ENCODE results near the gene YWHAE. TPM values are rescaled to one million over a fixed set of nuclear protein-coding genes. Genes with fewer than 3 reads are reported as not detected.
"Not testable (repeated sequence)": the region's sequence is repeated elsewhere in the genome, so short reads cannot be mapped to it uniquely, and the experiment has no call there.

YWHAE gene
- total and polyA plus RNA-seq, 10 donors: 104 to 645 (median 281) TPM

- Histone ChIP-seq H3K9me3 (no peaks in the 10 kb centered on the region), H3K4me3 (no peak overlapping the region), H3K36me3 (peaks cover 3 to 35% (median 19%) of the 10 kb centered on the region in 6 donors), H3K27me3 (replicated peaks in 1 of 7) (no peaks in the 10 kb centered on the region), H3K27ac (peak overlapping the region in 5 of 8 donors; percentile 30 to 58 (median 41)), H3K4me1 (peaks cover 66 to 100% (median 95%) of the 10 kb centered on the region in 6 donors)
- TF ChIP-seq POLR2A (IDR thresholded peaks at IDR 0.05) (no peak), POLR2AphosphoS5 (IDR thresholded peaks at IDR 0.05) (peak in 1 of 3 donors; percentile 71), CTCF (IDR thresholded peaks at IDR 0.05 in 8 of 11, conservative IDR thresholded peaks at IDR 0.05 in 3 of 11) (peak; percentile 67 to 89 (median 86))
- intact Hi-C loops (cut with DNase I; ENCODE audit: low total_unique reads): no loop called here
- no peak for DNase-seq
- 11 to 17% (median 14%) methylated on average over 11 of the region's 11 CpGs for WGBS, 5 donors
Measured at GRCh38 chr17:1365445-1366039, 34.5 kb downstream of the YWHAE start.

GRCh38 chr17:1362964-1363363, 37.1 kb downstream of the YWHAE start:
- TF ChIP-seq POLR2A (IDR thresholded peaks at IDR 0.05): no peak
- TF ChIP-seq POLR2AphosphoS5 (IDR thresholded peaks at IDR 0.05): no peak
- no peak for TF ChIP-seq CTCF (IDR thresholded peaks at IDR 0.05 in 8 of 11, conservative IDR thresholded peaks at IDR 0.05 in 3 of 11)
- intact Hi-C loops (cut with DNase I; ENCODE audit: low total_unique reads): loop anchor here (5.0 kb wide), 1 partner anchor 154 kb away; the partner anchor contains the start of gene INPP5K
- Histone ChIP-seq H3K27ac (peak overlapping the region in 7 of 8 donors; percentile 6 to 73 (median 69)), H3K36me3 (peaks cover 3 to 57% (median 36%) of the 10 kb centered on the region in 6 donors), H3K4me3 (peak overlapping the region in 2 of 8 donors; percentile 7 to 39), H3K9me3 (no peaks in the 10 kb centered on the region), H3K27me3 (replicated peaks in 1 of 7) (no peaks in the 10 kb centered on the region), H3K4me1 (peaks cover 57 to 94% (median 79%) of the 10 kb centered on the region in 6 donors)
- 7 to 33% (median 15%) methylated on average over 3 of the region's 3 CpGs for WGBS, 5 donors
- DNase-seq: no peak

- Histone ChIP-seq H3K4me3 (peak overlapping the region in 2 of 8 donors; percentile 3 to 39), H3K36me3 (peaks cover 3 to 64% (median 40%) of the 10 kb centered on the region in 6 donors), H3K4me1 (peaks cover 54 to 86% (median 73%) of the 10 kb centered on the region in 6 donors), H3K9me3 (no peaks in the 10 kb centered on the region), H3K27me3 (replicated peaks in 1 of 7) (no peaks in the 10 kb centered on the region), H3K27ac (peak overlapping the region in 7 of 8 donors; percentile 6 to 73 (median 69))
- intact Hi-C loops (cut with DNase I; ENCODE audit: low total_unique reads): loop anchor here (5.0 kb wide), 1 partner anchor 155 kb away; the partner anchor contains the start of gene INPP5K
- no peak for TF ChIP-seq POLR2A (IDR thresholded peaks at IDR 0.05)
- TF ChIP-seq CTCF (IDR thresholded peaks at IDR 0.05 in 8 of 11, conservative IDR thresholded peaks at IDR 0.05 in 3 of 11): no peak
- no peak for DNase-seq
- WGBS, 5 donors: 18 to 26% (median 21%) methylated on average over 10 of the region's 10 CpGs
Measured at GRCh38 chr17:1362065-1362848, 37.8 kb downstream of the YWHAE start.

- Histone ChIP-seq H3K4me3 (no peak overlapping the region), H3K27ac (peak overlapping the region in 5 of 8 donors; percentile 25 to 73 (median 53)), H3K36me3 (peaks cover 3 to 77% (median 44%) of the 10 kb centered on the region in 6 donors), H3K9me3 (no peaks in the 10 kb centered on the region), H3K4me1 (peaks cover 51 to 74% (median 60%) of the 10 kb centered on the region in 6 donors), H3K27me3 (replicated peaks in 1 of 7) (no peaks in the 10 kb centered on the region)
- no peak for DNase-seq
- 37 to 52% (median 45%) methylated on average over 12 of the region's 12 CpGs for WGBS, 5 donors
- intact Hi-C loops (cut with DNase I; ENCODE audit: low total_unique reads): loop anchor here (5.0 kb wide), 1 partner anchor 156 kb away; the partner anchor contains the start of gene INPP5K
- no peak for TF ChIP-seq CTCF (IDR thresholded peaks at IDR 0.05 in 8 of 11, conservative IDR thresholded peaks at IDR 0.05 in 3 of 11)
- TF ChIP-seq POLR2A (IDR thresholded peaks at IDR 0.05): no peak
- TF ChIP-seq POLR2AphosphoS5 (IDR thresholded peaks at IDR 0.05): no peak
Measured at GRCh38 chr17:1360975-1361374, 39.0 kb downstream of the YWHAE start.

- WGBS, 5 donors: 39 to 70% (median 52%) methylated on average over 5 of the region's 5 CpGs
- intact Hi-C loops (cut with DNase I; ENCODE audit: low total_unique reads): loop anchor here (5.0 kb wide), 1 partner anchor 157 kb away; the partner anchor contains the start of gene INPP5K
- H3K27me3 ChIP-seq (replicated peaks in 1 of 7); DNase-seq; H3K9me3 ChIP-seq; H3K4me3 ChIP-seq: not testable (repeated sequence)
- Histone ChIP-seq H3K36me3 (peaks cover 3 to 84% (median 49%) of the 10 kb centered on the region in 6 donors), H3K4me1 (peaks cover 44 to 67% (median 54%) of the 10 kb centered on the region in 6 donors), H3K27ac (peak overlapping the region in 5 of 8 donors; percentile 25 to 73 (median 53))
Measured at GRCh38 chr17:1360315-1360714, 39.7 kb downstream of the YWHAE start.

Measured in spleen (tissue), 11 donors.